ENCODE measurements around the gene TGFA. TPM values are rescaled to one million over a fixed set of nuclear protein-coding genes. Genes with fewer than 3 reads are reported as not detected.

The TGFA gene
- total RNA-seq, 1 experiment from 2014 or later = 2.5 TPM

GRCh38 chr2:70484086-70484485, 69.5 kb downstream of the TGFA start:
- no peaks in the 10 kb centered on the region for H3K36me3 Mint-ChIP-seq
- TF ChIP-seq ZNF423 (CRISPR knock-in tag; IDR thresholded peaks at IDR 0.05) (no peak), USF1 (CRISPR knock-in tag; IDR thresholded peaks at IDR 0.05) (no peak), ATF1 (CRISPR knock-in tag; IDR thresholded peaks at IDR 0.05) (no peak), ZNF425 (CRISPR knock-in tag; conservative IDR thresholded peaks at IDR 0.05) (no peak), SMAD4 (CRISPR knock-in tag; IDR thresholded peaks at IDR 0.05) (no peak), ARID4B (CRISPR knock-in tag; IDR thresholded peaks at IDR 0.05; ENCODE audit: borderline replicate concordance) (no peak), ZNF671 (CRISPR knock-in tag; IDR thresholded peaks at IDR 0.05) (no peak), NR1H2 (CRISPR knock-in tag; IDR thresholded peaks at IDR 0.05) (no peak), SMAD3 (CRISPR knock-in tag; IDR thresholded peaks at IDR 0.05; ENCODE audit: borderline replicate concordance) (no peak), TEAD4 (CRISPR knock-in tag; IDR thresholded peaks at IDR 0.05) (no peak), HMGXB4 (CRISPR knock-in tag; IDR thresholded peaks at IDR 0.05) (no peak), CREB1 (CRISPR knock-in tag; IDR thresholded peaks at IDR 0.05) (no peak), JAZF1 (CRISPR knock-in tag; IDR thresholded peaks at IDR 0.05) (no peak), ERG (CRISPR knock-in tag; IDR thresholded peaks at IDR 0.05) (no peak), ZNF219 (CRISPR knock-in tag; IDR thresholded peaks at IDR 0.05; ENCODE audit: borderline replicate concordance) (no peak), ATF2 (CRISPR knock-in tag; IDR thresholded peaks at IDR 0.05; ENCODE audit: borderline replicate concordance, low read depth) (no peak), ELF4 (CRISPR knock-in tag; IDR thresholded peaks at IDR 0.05; ENCODE audit: low read depth) (no peak), E2F5 (CRISPR knock-in tag; IDR thresholded peaks at IDR 0.05) (no peak)
- H3K27me3 Mint-ChIP-seq (ENCODE audit: low read depth) = peaks cover 20% of the 10 kb centered on the region
- no peak overlapping the region for H3K4me3 Mint-ChIP-seq
- DNase-seq (ENCODE audit: low spot score) (no peak), ATAC-seq (no peak)
- ChIA-PET CTCF (no interaction called here), POLR2A (no interaction called here)
- no peak overlapping the region for H3K27ac Mint-ChIP-seq
- peaks cover 13% of the 10 kb centered on the region for H3K9me3 Mint-ChIP-seq
- 0 out of 2 replicates have a peak, but pooled peaks cover under 1% of the 10 kb centered on the region for H3K4me1 Mint-ChIP-seq

Measured in WTC11 (cell line).